ENCODE results near the gene FOXO1.

FOXO1 gene

DNA sequence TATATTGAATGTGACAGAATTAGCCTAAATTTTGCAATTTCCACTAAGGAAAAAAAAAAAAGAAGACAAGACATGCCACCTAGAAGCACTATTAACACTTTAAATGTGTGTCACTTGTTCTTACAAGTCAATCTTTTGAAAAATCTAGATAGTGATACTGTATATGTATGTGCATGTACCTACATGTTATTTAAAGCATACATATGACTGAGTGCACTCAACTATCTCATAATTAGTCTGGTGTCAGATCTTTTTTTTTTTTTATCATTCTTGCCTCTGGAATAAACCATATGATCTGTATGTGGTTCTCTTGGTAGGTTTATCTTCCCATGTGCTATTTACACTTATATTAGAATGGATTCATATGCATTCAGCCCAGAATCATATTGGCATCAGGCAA, 62.3 kb downstream of the FOXO1 start:
- DNase-seq, result no peak

DNA sequence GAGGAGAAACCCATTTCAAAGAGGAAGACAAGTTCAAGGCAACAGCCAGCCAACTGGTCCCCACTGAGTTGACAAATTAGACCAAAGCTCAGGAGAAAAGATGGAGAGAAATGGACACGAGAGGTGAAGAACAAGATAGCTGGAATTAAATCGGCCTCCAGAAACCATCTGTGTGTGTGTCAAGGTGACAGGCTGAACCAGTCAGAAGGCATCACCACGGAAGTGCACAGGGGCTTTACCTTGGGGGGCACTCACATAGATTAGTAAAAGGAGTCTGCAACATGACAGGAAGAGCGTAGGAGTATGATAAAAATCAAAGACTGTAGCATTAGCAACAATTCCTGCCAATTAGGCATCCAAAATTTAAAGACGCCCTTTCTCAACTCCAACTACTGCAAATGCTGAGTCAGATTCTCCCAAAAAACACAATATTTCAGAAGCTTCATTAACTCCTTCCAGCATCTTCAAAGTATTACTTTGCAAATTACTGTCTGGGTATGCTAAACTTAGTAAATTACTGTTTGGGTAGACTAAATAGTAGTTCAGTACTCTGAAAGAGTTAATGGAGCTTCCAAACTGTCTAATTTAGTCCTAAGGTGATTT, 66.2 kb downstream of the FOXO1 start:
- DNase-seq, result no peak

DNA sequence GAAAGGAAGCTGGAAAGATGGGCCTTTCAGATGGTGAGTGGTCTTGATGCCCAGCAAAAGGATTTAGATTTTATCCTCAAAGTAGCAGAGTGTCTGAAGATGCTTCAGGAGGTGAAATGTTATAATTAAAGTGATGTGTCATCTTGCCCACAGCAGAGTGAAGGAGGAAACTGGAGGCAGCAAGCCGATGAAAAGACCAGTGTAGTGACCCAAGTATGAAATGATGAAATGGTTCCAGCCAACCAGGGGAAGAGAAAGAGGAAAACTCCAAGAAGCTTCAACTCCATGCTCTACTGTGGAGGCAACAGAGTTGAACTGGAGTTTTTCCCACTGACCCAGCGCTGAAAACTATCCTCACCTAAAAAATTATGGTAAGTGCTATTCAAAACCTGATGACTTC, 66.7 kb downstream of the FOXO1 start:
- DNase-seq, result no peak

DNA sequence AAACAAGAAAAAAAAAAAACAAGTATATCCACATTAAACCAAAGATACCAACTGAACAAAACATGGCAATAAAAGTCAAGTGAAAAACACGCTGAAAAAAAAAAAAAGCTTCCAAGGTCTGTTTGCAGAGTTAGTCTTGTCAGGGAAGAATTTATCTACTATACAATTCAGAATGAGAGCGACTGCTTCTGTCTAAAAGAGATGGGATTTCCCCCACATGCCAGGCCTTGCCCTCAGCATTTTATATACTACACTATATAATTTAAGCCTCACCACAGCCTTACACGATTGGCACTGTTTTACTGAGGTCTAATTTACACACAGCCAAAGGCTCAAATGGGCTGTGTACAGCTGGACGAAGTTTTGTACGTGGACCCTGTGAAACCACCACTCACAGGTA, 67.3 kb downstream of the FOXO1 start:
- no peak for DNase-seq

DNA sequence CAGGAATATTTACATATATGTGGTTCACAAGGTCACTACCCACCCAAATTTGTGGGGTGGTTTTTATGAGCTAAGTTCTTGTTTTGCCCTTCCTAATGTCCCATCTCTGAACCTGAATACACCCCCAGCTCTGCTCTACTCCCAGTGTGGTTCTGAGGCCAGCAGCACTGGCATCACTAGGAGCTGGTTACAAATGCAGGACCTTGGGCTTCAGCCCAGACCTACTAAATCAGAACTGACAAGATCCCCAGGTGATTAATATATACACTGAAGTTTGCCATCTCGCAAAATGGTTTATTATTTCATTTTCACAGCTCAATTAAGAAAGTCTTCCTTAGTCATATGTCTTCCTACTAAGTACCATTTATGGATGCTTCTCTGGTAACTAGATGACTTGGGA, 67.9 kb downstream of the FOXO1 start:
- DNase-seq, result no peak

DNA sequence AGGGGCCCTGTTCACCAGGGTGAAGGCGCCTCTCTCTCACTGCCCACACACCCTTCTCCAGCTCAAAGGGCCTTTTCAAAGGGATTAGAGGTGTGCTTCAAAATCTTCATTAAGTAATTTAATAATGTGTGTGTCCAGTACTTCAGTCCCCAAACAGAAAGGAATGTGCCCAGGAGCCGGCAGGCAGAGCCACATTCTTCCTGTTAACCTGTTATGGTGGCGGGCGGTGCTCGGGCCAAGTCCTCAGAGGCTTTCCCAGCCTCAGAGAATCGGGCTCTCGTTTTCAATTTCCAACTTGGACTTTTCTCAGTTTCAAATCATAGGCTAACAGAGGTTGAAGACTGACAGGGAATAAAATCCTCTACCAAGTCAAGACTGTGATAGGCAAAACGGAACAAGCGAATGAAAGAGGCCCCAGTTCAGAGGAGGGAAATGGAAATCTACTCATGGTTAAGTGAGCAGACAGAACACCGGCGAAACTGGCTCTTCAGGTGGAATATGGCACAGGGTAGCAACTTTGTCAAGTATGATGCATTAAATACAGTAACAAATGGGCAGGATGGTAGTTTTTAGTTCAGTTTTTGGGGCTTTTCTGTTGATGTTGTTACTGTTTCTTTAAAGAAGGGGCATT, 68.6 kb downstream of the FOXO1 start:
- DNase-seq, result no peak

DNA sequence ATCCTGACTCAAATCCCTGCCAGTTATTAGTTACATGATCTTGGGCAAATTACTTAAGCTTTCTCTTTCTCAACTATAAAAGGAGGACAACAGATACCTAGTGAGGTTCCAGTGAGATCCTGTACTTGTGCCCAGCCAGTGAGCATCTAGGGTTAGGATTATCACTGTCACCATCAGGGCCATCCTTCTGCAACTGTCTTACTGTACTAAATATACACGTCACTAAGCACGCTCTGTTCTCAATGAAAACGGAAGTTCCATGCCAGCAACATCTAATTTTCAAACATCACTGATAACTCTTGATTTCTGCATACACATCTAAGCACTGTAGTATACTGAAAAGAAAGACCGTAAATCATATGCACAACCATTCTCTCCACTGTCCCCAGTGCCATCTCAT, 70.0 kb downstream of the FOXO1 start:
- DNase-seq, result no peak

DNA sequence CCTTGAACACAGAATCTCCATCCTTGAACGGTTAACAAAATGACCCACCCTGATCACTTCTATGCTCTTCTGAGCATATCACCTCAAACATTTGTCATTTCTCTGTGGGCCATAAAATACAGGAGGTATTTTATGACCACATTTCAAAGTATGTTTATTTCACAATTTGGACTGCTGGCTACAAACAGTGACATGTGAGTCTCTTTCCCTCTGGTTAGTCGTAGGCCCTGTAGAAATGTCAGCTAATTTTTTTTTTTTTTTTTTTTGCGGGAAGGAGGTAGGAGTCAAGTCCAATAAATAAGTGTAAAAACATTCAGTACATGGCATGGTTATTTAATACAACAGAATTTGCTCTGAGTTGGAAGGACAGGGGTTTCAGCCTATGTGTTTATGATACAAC, 70.7 kb downstream of the FOXO1 start:
- DNase-seq, result no peak

DNA sequence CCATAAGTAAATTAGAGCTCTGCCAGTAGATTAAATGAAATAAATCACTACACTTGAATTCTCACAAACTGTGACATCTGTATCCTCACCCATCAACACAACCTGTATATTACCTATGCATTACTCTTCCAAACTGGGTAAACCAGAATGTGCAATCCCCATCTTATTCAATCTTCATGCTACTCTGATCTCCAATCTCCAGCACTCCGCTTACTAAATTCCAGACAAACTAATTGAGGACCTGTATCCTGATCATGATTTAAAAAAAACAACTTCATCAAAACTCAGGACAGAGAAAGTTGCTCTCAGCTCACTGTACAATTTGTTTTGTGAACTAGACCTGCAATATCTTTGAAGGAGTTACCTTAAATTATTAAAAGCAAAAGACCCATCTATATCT, 74.4 kb downstream of the FOXO1 start:
- DNase-seq, result no peak

DNA sequence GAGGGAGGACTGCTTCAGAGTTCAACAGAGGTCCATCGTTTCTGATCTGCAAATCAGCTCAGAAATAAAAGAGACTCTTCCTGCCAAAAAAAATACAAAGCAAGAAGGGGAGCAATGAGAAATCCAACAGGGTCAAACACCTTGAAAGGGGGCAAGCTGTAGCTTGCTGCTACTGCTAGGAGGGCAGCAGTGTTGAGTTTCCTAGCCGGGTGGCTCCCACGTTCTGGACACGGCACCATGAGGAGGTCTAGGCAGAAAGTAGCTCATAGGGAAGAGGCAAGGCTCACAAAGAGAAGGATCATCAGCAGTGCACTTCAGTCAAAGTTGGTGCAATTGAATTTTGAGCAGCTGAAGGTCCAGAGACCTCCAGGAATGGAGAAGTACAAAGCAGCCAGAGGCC, 75.3 kb downstream of the FOXO1 start:
- DNase-seq, result no peak

DNA sequence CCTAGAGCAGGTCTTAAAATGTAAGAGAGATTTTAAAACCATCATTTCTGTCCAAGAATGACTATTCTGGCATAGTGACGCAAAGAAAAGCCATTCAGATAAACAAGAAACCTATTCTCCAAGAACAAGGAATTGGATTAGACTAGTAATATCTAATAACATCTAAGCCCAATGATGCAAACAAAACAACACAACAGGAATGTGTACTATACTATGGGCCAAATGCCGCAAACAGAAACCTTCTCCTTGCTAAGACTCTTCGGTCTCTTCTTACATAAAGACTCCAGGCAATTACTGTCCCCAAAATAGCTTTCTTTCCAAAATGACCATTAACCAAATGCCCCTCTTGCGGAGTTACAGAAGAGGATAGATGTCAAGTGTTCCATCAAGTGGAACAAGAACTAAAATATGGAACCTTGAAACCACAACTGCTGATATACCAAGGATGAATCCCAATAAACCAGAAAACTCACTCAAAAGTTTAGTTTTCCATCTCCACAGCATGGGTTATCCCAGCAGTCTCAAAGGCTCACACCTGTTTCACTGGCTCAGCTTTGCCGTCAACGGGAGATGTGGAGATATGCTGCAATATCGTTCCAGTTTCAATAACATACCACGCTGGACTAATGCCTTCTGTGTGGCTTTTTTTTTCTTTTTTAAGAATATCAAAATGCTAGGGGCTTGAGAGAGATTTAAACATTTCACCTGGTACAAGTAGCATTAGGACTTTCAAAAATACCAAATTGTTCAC, 76.2 kb downstream of the FOXO1 start:
- DNase-seq, result no peak

DNA sequence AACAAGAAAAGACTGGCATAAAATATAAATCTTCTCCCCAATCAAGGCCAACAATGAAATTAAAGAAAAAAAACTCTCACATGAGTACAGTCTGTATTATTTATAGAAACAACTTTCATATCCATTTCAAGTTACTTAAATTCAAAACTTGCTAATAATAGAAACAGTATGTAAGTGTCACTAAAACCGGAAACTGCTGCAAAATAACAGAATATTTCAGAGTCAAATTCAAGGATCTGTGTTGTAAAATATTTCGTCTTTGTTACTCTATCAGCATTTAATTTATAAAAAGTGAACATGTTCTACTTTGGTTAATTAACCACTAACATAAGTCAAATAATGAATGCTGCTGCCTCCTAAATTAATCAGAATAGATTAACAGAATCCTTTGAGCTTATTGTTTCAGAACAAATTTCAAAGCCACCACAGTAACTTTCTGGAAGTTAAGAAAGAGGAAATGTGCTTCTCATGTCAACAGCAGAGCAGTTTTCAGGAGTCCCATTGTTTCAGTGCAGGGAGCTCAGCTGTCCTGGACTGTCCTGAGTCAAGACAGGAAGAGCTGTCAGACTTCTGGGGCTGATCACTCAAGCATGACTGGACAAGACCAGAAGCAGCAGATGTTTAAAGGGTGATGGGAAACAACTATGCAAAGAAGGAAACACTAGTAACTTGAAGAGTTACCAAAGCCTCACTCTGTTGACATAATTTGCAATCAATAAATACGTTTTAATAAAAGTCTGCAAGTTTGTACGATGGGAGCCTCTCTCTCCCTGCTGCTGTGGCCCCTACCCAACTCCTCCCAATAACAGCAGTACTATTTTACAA, 76.9 kb downstream of the FOXO1 start:
- no peak for DNase-seq

DNA sequence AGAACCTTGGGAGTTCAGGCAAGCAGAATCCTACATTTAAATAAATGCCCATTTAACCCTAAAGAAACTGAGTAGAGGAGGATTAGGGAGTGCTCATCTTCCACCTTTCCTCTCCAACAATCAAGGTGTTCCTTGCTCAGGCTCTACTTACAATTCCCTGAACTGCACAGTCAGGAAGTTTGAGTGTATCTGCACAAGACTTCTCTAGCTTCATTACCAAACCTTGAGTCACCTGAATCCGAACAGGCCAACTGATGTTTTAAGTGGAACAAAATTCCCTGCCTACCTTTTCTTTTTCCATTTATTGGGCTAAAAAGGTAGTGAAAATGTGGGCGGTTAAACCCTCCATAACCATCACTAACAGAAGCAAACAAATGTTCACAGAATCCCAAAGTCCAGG, 78.3 kb downstream of the FOXO1 start:
- no peak for DNase-seq

DNA sequence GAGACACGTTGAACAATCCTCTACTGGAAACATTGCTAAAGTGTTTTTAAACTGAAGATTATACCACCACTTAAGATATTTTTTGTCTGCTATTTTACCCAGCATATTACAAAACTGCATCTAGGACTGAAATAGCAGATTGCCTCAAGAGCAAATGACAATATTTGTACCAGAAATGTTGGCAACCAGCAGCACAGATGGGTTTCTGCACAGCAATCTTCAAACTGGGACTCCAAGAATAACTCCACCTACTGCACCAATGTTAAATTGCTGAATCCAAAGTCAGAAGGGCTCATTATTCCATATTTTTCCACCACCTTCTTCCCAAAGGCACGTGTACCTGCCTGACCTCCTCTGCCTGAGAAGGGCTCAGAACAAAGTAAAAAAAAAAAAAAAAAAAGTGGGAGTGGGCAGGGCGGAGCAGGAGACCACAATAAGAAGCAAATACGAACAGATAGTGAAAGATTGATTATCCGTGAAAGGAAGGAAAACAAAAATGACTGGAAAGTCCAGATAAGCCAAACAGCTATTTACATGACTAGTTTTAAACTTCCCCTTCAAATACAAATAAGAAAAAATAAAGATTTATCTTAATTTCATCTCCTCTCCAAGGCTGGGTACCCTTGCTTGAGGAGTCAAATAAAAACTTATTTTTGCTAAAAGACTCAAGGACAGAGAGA, 79.4 kb downstream of the FOXO1 start:
- DNase-seq, result peak; percentile 59

DNA sequence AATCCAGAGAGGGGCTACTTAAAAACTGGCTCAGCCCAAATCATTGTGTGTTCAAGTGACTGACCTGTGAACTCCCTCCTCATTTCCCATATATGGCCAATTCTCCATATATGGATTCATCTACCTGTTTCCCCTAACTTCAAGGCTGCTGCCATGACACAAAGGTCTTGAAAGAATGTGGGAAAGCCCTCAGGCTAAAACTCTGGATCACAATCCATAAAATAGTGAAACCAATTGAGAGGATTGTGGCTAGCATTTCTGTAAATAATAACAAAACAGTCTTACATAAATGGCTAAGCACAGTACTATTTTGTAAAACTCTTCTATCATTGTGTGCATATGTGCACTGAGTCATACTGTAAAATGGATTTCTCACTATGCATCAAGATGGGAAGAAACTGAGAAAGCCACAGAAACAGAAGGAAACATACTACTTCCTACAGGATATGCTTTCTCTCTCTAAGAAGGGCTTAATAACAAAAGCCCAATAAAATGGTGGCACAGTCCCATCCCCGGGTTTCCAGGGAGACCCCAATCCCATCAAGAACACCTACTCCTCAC, 80.5 kb downstream of the FOXO1 start:
- DNase-seq, result no peak

DNA sequence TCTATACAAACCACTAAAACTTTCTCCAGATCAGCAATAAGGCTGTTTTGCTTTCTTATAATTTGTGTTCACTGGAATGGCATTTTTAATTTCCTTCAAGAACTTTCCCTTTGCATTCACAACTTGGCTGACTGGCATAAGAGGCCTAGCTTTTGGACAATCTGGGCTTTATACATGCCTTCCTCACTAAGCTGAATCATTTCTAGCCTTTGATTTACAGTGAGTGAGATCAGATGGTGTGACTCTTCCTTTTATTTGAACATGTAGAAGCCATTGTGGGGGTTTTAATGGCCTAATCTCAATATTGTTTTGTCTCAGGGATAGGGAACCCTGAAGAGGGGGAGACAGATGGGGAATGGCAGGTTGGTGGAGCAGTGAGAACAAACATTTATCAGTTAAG, 82.7 kb downstream of the FOXO1 start:
- DNase-seq, result no peak

DNA sequence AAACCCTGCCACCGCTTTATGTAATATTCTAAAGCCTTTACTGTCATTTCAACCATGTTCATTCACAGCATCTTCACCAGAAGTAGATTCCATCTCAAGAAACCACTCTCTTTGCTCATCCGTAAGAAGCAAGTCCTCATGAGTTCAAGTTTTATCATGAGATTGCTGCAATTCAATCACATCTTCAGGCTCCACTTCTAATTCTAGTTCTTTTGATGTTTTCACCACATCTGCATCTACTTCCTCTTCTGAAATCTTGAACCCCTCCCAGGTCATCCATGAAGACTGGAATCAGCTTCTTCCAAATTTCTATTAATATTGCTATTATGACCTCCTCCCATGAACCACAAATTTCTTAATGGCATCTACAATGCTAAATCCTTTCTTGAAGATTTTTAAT, 83.9 kb downstream of the FOXO1 start:
- no peak for DNase-seq

DNA sequence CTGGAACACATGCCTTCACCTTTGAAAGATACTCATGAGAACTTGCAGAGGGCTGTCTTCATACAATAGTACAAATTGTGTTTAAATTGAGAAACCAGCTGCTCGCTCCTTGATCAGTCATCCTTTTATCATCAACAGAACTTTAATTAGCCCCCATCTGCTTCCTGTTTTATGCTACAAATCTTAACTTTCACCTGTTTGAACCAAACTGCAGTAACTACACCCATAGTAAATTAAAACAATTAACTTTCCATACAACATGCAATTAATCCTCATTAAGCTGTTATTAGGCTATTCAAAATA, 85.2 kb downstream of the FOXO1 start:
- no peak for DNase-seq

DNA sequence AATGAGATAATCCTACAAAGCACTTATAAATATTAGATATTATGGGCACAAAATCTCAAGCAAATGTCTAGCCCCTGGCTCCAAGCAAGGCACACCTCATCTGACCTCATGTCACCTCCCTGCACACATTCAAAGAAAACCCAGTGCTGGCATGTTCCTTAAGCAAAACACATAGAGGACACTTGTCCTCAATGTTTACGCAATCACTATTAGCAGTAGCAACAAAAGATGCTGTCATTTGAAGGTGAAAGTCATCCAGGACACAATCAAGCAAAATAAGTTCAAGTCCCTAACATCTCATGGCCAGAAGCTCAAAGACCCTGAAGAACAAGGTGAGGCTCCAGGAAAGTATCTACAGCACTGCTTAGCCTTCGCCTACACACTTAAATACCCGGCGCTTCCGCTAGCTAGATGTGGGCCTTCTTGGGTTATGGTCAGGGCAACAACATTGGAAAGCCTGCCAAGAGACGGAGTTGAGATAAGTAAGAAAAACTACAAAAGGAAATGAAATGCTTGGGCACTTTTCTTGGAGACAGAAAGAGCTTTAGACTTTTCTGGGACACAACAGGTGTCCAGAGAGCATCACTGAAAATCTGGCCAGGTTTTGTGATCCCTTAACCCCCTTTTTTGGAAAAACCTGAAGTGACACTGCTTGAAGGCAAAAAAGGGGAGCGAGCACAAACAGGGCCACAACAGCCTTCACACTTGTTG, 85.7 kb downstream of the FOXO1 start:
- no peak for DNase-seq

DNA sequence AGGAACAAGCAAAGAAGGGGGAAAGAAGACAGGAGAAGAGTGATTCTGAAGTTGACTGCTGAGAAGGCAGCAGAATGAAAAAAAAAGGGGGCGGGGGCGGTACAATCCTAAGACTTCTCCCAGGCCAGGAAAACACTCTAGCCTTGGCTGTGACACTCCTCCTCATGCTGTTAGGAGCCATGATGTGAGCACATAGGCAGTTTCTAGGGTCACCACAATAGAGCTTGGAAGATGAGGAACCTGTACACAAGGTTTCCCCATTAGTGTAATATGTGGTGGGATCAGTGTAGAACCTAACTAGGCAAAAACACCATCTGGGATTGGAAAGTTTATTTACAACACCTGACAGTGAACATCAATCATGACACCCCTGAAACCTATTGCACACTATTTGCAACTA, 86.9 kb downstream of the FOXO1 start:
- no peak for DNase-seq

DNA sequence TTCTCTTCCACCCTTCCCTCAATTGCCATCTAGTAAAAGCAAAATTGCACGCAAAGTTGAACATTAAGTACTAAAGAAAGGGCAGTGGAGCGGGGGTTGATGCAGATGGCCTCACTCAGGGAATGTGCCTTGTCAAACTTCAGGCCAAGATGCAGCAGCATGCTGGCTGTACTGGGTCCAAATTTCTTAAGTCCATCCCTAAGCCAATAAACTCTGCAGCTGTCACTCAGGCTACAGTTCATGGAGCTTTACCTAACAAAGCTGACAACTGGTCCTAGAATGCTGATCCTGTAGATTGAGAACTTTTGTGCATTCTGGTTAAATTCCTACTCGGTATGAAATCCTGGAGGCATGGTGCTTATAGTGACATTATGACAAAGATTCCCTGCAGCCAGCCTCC, 88.4 kb downstream of the FOXO1 start:
- no peak for DNase-seq

DNA sequence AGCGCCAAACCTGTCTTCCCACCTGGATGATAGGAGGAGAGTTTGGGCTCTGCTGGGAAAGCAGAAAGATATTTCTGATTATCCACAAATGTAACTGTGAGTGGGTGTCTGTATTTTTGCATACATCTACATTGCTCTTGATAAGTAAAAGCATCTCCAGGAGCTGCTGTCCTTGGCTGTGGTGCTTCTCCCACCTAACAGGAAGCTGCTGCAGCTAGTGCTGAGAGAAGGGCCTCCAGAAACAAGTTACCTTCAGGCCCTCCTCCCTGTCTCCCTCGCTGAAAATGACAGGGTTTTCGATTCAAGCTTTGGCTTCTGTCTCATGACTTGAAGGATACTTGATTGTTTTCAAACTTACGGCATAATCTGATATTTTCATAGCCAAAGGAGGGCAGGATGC, 90.1 kb downstream of the FOXO1 start:
- no peak for DNase-seq
